Measurements from ENCODE around the gene HOMER1.

- no peak for TF ChIP-seq NRF1 (conservative IDR thresholded peaks at IDR 0.05; ENCODE audit: low read depth, low read length)
- no peak for TF ChIP-seq RELA (IDR thresholded peaks at IDR 0.05; ENCODE audit: borderline replicate concordance, partially characterized antibody)
- no peak for TF ChIP-seq FOS (IDR thresholded peaks at IDR 0.05; ENCODE audit: borderline replicate concordance, extremely low read depth, insufficient read length)
- TF ChIP-seq CTCF (IDR thresholded peaks at IDR 0.05 in 2 of 3, conservative IDR thresholded peaks at IDR 0.05 in 1 of 3; ENCODE audit: control insufficient read depth in 2 of 3, extremely low read depth in 1 of 3, insufficient read depth in 1 of 3, low read depth in 3 of 3, low read length in 3 of 3): no peak
- TF ChIP-seq SMARCA5 (IDR thresholded peaks at IDR 0.05): no peak
- no peak for TF ChIP-seq ATF3 (IDR thresholded peaks at IDR 0.05; ENCODE audit: borderline replicate concordance, extremely low read depth, low read depth, low read length)
- no peak for TF ChIP-seq SMAD5 (IDR thresholded peaks at IDR 0.05; ENCODE audit: low read depth)
- TF ChIP-seq MLLT1 (IDR thresholded peaks at IDR 0.05): no peak
- TF ChIP-seq EZH2 (IDR thresholded peaks at IDR 0.05; ENCODE audit: borderline replicate concordance, control insufficient read depth, low read depth, low read length): no peak
- no peak for TF ChIP-seq PRDM15 (CRISPR knock-in tag; IDR thresholded peaks at IDR 0.05)
- no peak for TF ChIP-seq POLR2AphosphoS5 (IDR thresholded peaks at IDR 0.05; ENCODE audit: low read length)
These were observed 33.0 kb upstream of the HOMER1 start for GRCh38 chr5:79546782-79547428.

All from GM12878 (cell line).